Measurements from ENCODE around the gene ADAM33. TPM values are rescaled to one million over a fixed set of nuclear protein-coding genes. Genes with fewer than 3 reads are reported as not detected.
A peak's percentile ranks its signal among the peaks of the same experiment; 100 is the strongest.

ADAM33 gene
- total RNA-seq, 4 donors from 2014 or later = 15.0 to 150 (median 44.6) TPM

DNA sequence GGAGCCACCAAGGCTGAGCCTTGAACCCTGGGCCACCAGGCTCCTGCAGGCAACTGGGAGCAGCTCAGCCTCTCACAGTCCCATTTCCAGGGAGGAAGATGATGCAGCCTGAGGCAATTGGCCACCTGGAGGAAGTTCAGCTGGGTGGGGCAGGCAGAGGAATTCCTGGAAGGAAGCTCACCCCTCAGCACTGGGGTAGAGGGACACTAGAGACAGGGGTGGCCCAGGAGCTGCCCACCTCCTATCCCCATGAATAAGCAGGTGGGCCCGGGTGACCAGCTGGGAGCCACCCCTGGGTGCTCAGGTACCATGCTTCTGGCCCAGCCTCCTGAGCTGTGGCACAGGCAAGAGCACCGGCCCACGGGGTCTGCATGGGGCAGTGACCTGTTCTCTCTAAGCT is 47.1 kb upstream of the ADAM33 start:
- 50% methylated on average over 1 of the region's 3 CpGs; no CpG with 5 or more reads in 1 of the 2 donors for WGBS, 2 donors (ENCODE audit: low coverage in 1 of 2)
- in situ Hi-C loops (cut with MboI; ENCODE audit: low pct_ligation_motif_present in 1 of 4, low pct_unique_long_range_greater_than_20kb in 1 of 4, low sequenced_read_pairs in 3 of 4) = no loop called here
- Histone ChIP-seq H3K4me1 (peaks cover 0 to 1% (median under 1%) of the 10 kb centered on the region in 4 donors), H3K9me3 (no peaks in the 10 kb centered on the region), H3K27ac (no peak overlapping the region), H3K4me3 (no peak overlapping the region), H3K36me3 (no peaks in the 10 kb centered on the region), H3K27me3 (peaks cover 46% of the 10 kb centered on the region)
- TF ChIP-seq POLR2A (IDR thresholded peaks at IDR 0.05) (no peak), POLR2AphosphoS5 (IDR thresholded peaks at IDR 0.05) (no peak), EP300 (IDR thresholded peaks at IDR 0.05; ENCODE audit: low read depth) (no peak)
- TF ChIP-seq, protein P1, sequence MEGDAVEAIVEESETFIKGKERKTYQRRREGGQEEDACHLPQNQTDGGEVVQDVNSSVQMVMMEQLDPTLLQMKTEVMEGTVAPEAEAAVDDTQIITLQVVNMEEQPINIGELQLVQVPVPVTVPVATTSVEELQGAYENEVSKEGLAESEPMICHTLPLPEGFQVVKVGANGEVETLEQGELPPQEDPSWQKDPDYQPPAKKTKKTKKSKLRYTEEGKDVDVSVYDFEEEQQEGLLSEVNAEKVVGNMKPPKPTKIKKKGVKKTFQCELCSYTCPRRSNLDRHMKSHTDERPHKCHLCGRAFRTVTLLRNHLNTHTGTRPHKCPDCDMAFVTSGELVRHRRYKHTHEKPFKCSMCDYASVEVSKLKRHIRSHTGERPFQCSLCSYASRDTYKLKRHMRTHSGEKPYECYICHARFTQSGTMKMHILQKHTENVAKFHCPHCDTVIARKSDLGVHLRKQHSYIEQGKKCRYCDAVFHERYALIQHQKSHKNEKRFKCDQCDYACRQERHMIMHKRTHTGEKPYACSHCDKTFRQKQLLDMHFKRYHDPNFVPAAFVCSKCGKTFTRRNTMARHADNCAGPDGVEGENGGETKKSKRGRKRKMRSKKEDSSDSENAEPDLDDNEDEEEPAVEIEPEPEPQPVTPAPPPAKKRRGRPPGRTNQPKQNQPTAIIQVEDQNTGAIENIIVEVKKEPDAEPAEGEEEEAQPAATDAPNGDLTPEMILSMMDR (IDR thresholded peaks at IDR 0.05) = no peak
- DNase-seq = no peak
- intact Hi-C loops (cut with DNase I; ENCODE audit: low total_unique reads) = no loop called here

DNA sequence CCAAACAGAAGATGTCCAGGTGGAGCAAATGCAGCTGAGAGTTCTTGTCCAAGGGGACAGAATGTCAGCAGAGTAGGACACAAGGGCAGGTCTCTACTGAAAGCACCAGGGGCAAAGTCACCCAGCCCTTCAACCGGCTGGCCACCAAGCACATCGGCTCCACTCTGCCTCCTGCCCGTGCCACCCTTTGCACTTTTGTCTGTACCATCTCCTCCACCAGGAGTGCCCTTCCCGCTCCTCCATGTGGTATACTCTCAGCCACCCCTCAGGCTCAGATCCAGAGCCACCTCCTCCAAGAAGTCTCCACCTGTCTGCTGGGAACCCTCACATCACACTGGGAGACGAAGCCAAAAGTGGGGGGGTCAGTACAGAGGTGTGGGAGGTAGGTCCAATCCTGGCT is 46.5 kb upstream of the ADAM33 start:
- 77% methylated on average over 5 of the region's 5 CpGs; no CpG with 5 or more reads in 1 of the 2 donors for WGBS, 2 donors (ENCODE audit: low coverage in 1 of 2)

GRCh38 chr20:3727401-3728021 is 45.7 kb upstream of the ADAM33 start:
- WGBS, 2 donors (ENCODE audit: low coverage in 1 of 2) = 26 to 36% methylated on average over 6 to 11 of the region's 11 CpGs
- in situ Hi-C loops (cut with MboI; ENCODE audit: low pct_ligation_motif_present in 1 of 4, low pct_unique_long_range_greater_than_20kb in 1 of 4, low sequenced_read_pairs in 3 of 4) (no loop called here), intact Hi-C loops (cut with DNase I; ENCODE audit: low total_unique reads) (no loop called here)
- DNase-seq = no peak
- H3K4me3 ChIP-seq = no peak overlapping the region
- H3K36me3 ChIP-seq = no peaks in the 10 kb centered on the region
- TF ChIP-seq POLR2AphosphoS5 (IDR thresholded peaks at IDR 0.05) = no peak
- no peak for TF ChIP-seq EP300 (IDR thresholded peaks at IDR 0.05; ENCODE audit: low read depth)
- TF ChIP-seq, protein P1 (IDR thresholded peaks at IDR 0.05) = no peak
- TF ChIP-seq POLR2A (IDR thresholded peaks at IDR 0.05) = no peak
- peaks cover 33% of the 10 kb centered on the region for H3K27me3 ChIP-seq
- peak overlapping the region; percentile 11 to 46 (median 39) for H3K27ac ChIP-seq
- H3K9me3 ChIP-seq = no peaks in the 10 kb centered on the region
- H3K4me1 ChIP-seq = no peaks in the 10 kb centered on the region

More for the DNA sequence above, 46.5 kb upstream of the ADAM33 start:
- no peak overlapping the region for H3K4me3 ChIP-seq
- intact Hi-C loops (cut with DNase I; ENCODE audit: low total_unique reads) (no loop called here), in situ Hi-C loops (cut with MboI; ENCODE audit: low pct_ligation_motif_present in 1 of 4, low pct_unique_long_range_greater_than_20kb in 1 of 4, low sequenced_read_pairs in 3 of 4) (no loop called here)
- TF ChIP-seq EP300 (IDR thresholded peaks at IDR 0.05; ENCODE audit: low read depth) (no peak), POLR2AphosphoS5 (IDR thresholded peaks at IDR 0.05) (no peak), POLR2A (IDR thresholded peaks at IDR 0.05) (no peak)
- TF ChIP-seq, protein P1 (IDR thresholded peaks at IDR 0.05) = no peak
- H3K9me3 ChIP-seq = no peaks in the 10 kb centered on the region
- peaks cover 42% of the 10 kb centered on the region for H3K27me3 ChIP-seq
- no peak for DNase-seq
- H3K36me3 ChIP-seq = no peaks in the 10 kb centered on the region
- H3K27ac ChIP-seq = peak overlapping the region in 2 of 4 donors; percentile 11 to 41
- H3K4me1 ChIP-seq = no peaks in the 10 kb centered on the region

DNA sequence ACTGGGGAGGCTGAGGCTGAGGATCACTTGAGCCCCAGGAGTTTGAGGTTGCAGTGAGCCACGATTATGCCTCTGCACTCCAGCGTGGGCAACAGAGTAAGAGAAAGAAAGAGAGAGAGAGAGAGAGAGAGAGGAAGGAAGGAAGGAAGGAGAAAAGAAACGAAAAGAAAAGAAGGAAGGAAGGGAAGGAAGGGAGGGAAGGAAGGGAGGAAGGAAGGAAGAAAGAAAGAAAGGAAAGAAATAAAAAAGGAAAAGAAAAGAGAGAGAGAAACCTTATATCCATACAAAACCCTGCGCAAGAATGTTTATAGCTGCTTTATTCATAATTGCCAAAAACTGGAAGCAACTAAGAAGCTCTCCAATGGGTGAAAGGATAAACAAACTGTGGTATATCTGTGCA is 42.5 kb upstream of the ADAM33 start:
- 59 to 67% methylated on average over 3 to 4 of the region's 4 CpGs for WGBS, 2 donors (ENCODE audit: low coverage in 1 of 2)
- DNase-seq = no peak
- Histone ChIP-seq H3K4me1 (no peaks in the 10 kb centered on the region), H3K9me3 (no peaks in the 10 kb centered on the region), H3K4me3 (no peak overlapping the region), H3K27me3 (peaks cover 20% of the 10 kb centered on the region), H3K27ac (no peak overlapping the region), H3K36me3 (no peaks in the 10 kb centered on the region)
- in situ Hi-C loops (cut with MboI; ENCODE audit: low pct_ligation_motif_present in 1 of 4, low pct_unique_long_range_greater_than_20kb in 1 of 4, low sequenced_read_pairs in 3 of 4) (no loop called here), intact Hi-C loops (cut with DNase I; ENCODE audit: low total_unique reads) (no loop called here)
- TF ChIP-seq POLR2AphosphoS5 (IDR thresholded peaks at IDR 0.05) (no peak), EP300 (IDR thresholded peaks at IDR 0.05; ENCODE audit: low read depth) (no peak), POLR2A (IDR thresholded peaks at IDR 0.05) (no peak)
- TF ChIP-seq, protein P1 (IDR thresholded peaks at IDR 0.05) = no peak

Measured in transverse colon (tissue), 4 donors.